Activated CD4-positive, alpha-beta T cell treated with anti-CD3 and anti-CD28 coated beads for 1 hour (primary cell): Measurements from ENCODE around the gene SH2D1A.
A peak's percentile ranks its signal among the peaks of the same experiment; 100 is the strongest.
"Not testable (repeated sequence)": the region's sequence is repeated elsewhere in the genome, so short reads cannot be mapped to it uniquely, and the experiment has no call there.

Experiments used
- DNase-seq: peaks from one replicate; pipeline ENCODE4 v3.0.0-alpha.2; 2020

The SH2D1A gene

GRCh38 chrX:124358800-124359383 lies 12.5 kb downstream of the SH2D1A start:
- no peak for DNase-seq

GRCh38 chrX:124362072-124362471 lies 15.7 kb downstream of the SH2D1A start:
- DNase-seq: no peak

GRCh38 chrX:124362761-124363160 lies 16.4 kb downstream of the SH2D1A start:
- no peak for DNase-seq

- no peak for DNase-seq
These were observed 23.4 kb downstream of the SH2D1A start for GRCh38 chrX:124369722-124370121.

GRCh38 chrX:124373348-124373747 lies 27.0 kb downstream of the SH2D1A start:
- DNase-seq: no peak

- no peak for DNase-seq
These were observed 32.3 kb downstream of the SH2D1A start for GRCh38 chrX:124378643-124379042.

- DNase-seq: no peak
These were observed 37.0 kb downstream of the SH2D1A start for GRCh38 chrX:124383354-124383753.

- DNase-seq: no peak
These were observed 40.0 kb downstream of the SH2D1A start for GRCh38 chrX:124386401-124386800.

GRCh38 chrX:124388562-124388961 lies 42.2 kb downstream of the SH2D1A start:
- peak; percentile 18 for DNase-seq

- no peak for DNase-seq
These were observed 46.4 kb downstream of the SH2D1A start for GRCh38 chrX:124392794-124393193.

- DNase-seq: no peak
These were observed 46.9 kb downstream of the SH2D1A start for GRCh38 chrX:124393238-124393637.

GRCh38 chrX:124393659-124394058 lies 47.3 kb downstream of the SH2D1A start:
- no peak for DNase-seq

- no peak for DNase-seq
These were observed 49.0 kb downstream of the SH2D1A start for GRCh38 chrX:124395145-124395880.

GRCh38 chrX:124401696-124402095 lies 55.3 kb downstream of the SH2D1A start:
- no peak for DNase-seq

- no peak for DNase-seq
These were observed 59.5 kb downstream of the SH2D1A start for GRCh38 chrX:124405868-124406267.

GRCh38 chrX:124406294-124407014 lies 60.1 kb downstream of the SH2D1A start:
- DNase-seq: peak; percentile 27

- DNase-seq: no peak
These were observed 60.9 kb downstream of the SH2D1A start for GRCh38 chrX:124407226-124407625.

GRCh38 chrX:124408380-124408779 lies 62.0 kb downstream of the SH2D1A start:
- not testable (repeated sequence) for DNase-seq

GRCh38 chrX:124413244-124413643 lies 66.9 kb downstream of the SH2D1A start:
- DNase-seq: no peak

- DNase-seq: no peak
These were observed 67.9 kb downstream of the SH2D1A start for GRCh38 chrX:124414281-124414680.

GRCh38 chrX:124415115-124415800 lies 68.9 kb downstream of the SH2D1A start:
- DNase-seq: no peak

- no peak for DNase-seq
These were observed 75.7 kb downstream of the SH2D1A start for GRCh38 chrX:124421898-124422655.
